ENCODE measurements around the gene EFNA1.

- TF ChIP-seq POLR2AphosphoS5 (IDR thresholded peaks at IDR 0.05; ENCODE audit: borderline replicate concordance, low read depth, low read length) (no peak), EZH2 (IDR thresholded peaks at IDR 0.05) (no peak)
Measured at GRCh38 chr1:155123801-155124200, 3.9 kb upstream of the EFNA1 start.

Measured in SK-N-MC (cell line).